HG03159 (cell line): Measurements from ENCODE around the gene PDGFA.

ENCODE experiments used
- ATAC-seq: cut with Tn5 transposase; IDR thresholded peaks from one replicate; pipeline ENCODE4 v1.9.1; 2021; ENCODE audit warnings: mild to moderate bottlenecking, moderate library complexity; ENCODE audit not compliant: unreplicated experiment

Gene PDGFA

DNA sequence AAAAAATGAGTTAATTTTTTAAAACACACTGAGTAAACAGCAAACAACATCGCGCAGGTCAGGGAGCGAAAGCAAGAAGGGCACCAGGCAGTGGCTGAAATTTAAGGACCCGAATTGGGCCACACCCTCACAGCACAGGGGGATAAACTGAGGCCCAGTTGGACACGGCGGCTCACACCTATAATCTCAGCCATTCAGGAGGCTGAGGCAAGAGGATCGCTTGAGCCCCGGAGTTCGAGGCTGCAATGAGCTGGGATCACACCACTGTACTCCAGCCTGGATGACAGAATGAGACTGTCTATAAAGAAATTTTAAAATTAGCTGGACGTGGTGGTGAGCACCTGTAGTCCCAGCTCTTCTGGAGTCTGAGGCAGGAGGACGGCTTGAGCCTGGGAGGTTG, 69.6 kb downstream of the PDGFA start:
- no peak for ATAC-seq

DNA sequence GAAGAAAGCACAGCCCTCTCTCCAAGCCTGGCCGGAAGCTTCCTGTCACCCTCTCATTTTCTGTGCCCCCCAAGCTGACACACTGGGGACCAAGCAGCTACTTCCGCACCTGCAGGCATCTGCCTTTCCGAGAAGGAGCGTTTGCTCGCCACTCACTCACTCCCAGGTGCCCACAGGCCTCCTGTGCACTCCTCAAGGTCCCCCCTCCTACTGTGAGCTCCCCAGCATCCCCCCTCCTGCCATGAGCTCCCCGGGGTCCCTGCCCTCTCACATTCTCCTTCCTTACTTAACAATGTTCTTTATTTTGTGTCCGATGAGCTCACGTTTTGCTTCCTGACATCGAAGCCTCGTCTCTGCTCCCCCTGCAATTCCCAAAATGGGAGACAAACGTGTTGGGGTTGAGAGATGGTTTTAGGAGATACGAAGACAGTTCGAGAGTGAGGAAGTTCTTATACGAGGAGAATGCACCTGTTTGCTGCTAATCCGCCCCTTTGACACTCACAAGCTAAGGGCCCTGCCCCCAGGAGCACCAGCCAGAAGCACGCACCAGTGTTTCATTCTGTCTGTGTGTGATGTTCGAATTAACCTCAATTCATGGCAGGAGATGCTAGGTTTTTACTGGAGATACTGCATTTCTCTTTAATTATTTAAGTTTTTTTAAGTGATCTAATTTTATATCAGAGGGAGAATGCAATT, 70.2 kb downstream of the PDGFA start:
- no peak for ATAC-seq

DNA sequence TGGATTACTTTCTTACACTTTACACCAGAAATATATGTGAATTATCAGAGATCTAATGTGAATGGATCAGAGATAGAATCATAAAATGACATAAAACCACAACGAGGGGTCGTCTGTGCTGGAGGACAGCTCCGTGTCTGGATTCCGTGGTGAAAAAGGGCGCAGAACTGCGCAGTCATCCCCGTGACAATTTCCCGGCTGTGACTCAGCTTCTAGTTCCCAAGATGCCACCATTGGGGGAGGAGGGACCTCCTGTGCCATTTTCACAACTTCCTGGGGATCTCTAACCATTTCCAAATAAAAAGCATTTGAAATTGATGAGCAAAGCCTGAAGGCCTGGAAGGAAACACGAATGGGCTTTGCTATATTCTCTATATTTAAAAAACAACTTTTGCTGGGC, 72.1 kb downstream of the PDGFA start:
- no peak for ATAC-seq
